Activated CD4-positive, alpha-beta T cell treated with anti-CD3 and anti-CD28 coated beads, Interleukin-2, amount 50 U/mL, for 16 hours (primary cell): ENCODE measurements around the gene MACO1.
"Not testable (repeated sequence)": the region's sequence is repeated elsewhere in the genome, so short reads cannot be mapped to it uniquely, and the experiment has no call there.

Source experiments
- DNase-seq: peaks from one replicate; pipeline ENCODE4 v3.0.0-alpha.2; 2020

Gene MACO1

DNA sequence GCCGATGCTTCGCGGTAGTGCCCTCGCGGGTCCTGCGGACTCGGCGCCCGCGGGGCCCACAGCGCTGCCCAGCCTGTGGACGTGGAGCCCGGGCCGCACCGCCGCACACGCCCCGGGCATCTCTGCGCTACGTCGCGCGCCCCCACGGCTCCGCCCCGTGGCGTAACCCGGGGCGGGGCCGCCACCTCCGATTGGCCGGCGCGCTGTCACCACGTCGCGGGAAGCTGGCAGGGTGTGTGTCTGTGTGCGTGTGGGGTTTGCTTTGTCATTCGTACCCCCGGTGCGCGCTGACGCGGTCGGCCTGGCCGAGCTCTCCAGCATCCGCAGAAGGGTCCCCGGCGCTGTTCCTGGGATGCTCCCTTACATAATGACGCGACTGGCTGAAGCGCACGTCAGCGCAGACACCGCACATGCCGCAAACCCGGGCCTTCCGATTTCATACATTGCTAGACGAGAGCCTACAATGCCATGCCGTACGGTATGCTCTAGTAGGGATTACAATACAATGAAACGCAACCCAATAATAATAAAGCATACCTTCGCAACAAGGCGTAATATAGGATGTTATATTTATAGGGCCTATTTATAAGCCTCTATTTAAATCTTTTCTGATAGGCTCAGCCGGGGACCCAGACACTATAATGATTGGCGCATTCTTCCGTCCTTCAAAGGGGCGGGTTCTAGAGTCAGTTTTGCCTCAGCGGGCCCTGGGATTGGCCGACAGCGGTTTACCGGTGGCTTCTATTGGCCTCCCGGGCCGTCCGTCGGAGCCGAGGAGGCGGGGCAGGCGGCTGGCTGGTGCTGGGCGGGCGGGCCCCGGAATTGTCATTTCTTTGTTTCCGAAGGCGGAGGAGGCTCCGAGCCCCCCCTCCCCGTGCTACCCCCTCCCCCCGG lies at the start of gene MACO1:
TSS of gene MACO1 (plus strand) at position 825 of the 894 bp plus-strand sequence. CDS start 202 bp downstream, outside the sequence.
- peak; percentile 97 for DNase-seq

- not testable (repeated sequence) for DNase-seq
Measured at GRCh38 chr1:25382543-25382942, 48.2 kb upstream of the MACO1 start.

- DNase-seq: not testable (repeated sequence)
Measured at GRCh38 chr1:25383090-25383489, 47.6 kb upstream of the MACO1 start.

DNA sequence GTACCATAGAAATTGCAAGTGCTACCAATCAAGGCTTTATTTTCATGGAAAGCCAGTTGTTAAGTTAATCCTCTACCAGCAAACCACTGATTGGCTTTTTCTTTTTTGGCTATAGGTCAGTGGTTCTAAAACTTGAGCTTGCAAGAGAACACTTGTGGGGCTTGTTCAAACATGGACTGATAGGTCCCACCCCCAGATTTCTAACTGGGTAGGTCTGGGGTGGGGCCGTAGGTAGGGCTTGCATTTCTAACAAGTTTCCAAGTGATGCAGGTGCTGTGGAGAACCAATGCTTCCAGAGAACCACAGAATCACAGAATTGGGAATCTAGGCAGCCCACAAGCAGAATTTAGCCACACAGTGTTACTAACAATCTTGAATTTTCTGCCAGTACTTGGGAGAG lies 46.8 kb upstream of the MACO1 start:
- DNase-seq: not testable (repeated sequence)

GRCh38 chr1:25387096-25387495 lies 43.6 kb upstream of the MACO1 start:
- not testable (repeated sequence) for DNase-seq

- DNase-seq: not testable (repeated sequence)
Measured at GRCh38 chr1:25388691-25389090, 42.0 kb upstream of the MACO1 start.

- not testable (repeated sequence) for DNase-seq
Measured at GRCh38 chr1:25389721-25390120, 41.0 kb upstream of the MACO1 start.

- no peak for DNase-seq
Measured at GRCh38 chr1:25392841-25393240, 37.9 kb upstream of the MACO1 start.

DNA sequence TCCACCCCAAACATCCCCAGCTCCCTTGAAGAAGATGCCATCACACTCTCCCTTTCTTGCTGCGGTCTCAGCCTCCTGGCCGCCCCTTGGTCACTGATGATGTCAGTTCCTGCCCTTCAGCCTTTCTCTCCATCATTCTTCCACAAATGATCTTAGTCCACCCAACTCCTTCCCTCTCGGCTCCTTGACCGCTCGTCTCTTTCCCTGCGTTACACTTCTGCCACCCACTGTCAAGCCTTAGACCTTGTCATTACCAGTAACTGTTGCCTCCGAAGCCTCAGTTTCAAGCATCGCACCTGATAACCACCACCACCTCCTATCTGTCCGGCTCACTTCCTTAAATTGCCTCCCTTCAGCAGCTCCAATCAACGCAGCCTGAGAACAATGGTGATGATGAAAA lies 33.1 kb upstream of the MACO1 start:
- DNase-seq: not testable (repeated sequence)

DNA sequence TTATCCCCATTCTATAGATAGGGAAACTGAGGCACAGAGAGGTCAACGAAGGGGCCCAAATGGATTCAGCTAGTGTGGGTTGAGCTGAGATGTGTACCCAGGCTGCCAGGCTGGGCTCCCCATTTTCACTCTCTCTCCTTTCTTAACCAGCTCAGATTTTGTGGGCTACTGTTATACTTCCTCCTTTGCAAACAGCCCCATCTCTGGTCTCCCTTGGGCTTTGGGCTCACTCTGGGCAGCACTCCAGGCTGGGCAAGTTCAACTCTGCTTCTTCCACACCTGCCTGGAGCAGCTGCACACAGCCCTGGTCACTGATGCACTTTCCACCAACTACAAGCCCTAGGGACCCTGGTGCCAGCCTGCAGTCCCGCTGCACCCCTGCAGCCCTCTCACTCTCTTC lies 32.6 kb upstream of the MACO1 start:
- not testable (repeated sequence) for DNase-seq

- not testable (repeated sequence) for DNase-seq
Measured at GRCh38 chr1:25402947-25403803, 27.5 kb upstream of the MACO1 start.

DNA sequence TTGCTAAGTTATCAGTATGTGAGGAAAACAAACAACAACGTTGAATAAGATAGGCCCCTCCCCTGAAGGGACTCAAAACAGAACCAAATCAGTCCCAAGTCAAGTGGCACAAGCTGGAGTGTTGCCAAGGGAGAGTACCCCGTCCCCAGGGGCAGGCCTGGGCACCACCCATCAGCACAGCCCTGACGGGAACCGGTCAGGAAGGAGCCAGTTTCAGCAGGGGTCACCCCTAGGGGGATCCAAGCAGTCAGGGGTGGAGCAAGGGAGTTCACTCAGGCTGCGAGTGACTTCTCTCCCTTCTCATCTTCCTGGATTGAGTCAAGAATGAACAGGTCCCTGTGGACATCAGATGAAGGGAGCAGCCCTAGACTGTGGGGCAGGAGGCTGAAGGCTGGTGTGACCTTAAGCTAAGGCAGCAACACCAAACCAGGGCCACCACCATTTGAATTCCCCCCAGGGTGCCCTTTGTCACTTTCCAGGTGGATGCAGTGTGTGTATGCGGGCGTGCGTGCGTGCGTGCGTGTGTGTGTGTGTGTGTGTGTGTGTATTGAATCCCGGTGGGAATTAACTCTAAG lies 24.9 kb upstream of the MACO1 start:
- not testable (repeated sequence) for DNase-seq

GRCh38 chr1:25409641-25410427 lies 20.9 kb upstream of the MACO1 start:
- not testable (repeated sequence) for DNase-seq

DNA sequence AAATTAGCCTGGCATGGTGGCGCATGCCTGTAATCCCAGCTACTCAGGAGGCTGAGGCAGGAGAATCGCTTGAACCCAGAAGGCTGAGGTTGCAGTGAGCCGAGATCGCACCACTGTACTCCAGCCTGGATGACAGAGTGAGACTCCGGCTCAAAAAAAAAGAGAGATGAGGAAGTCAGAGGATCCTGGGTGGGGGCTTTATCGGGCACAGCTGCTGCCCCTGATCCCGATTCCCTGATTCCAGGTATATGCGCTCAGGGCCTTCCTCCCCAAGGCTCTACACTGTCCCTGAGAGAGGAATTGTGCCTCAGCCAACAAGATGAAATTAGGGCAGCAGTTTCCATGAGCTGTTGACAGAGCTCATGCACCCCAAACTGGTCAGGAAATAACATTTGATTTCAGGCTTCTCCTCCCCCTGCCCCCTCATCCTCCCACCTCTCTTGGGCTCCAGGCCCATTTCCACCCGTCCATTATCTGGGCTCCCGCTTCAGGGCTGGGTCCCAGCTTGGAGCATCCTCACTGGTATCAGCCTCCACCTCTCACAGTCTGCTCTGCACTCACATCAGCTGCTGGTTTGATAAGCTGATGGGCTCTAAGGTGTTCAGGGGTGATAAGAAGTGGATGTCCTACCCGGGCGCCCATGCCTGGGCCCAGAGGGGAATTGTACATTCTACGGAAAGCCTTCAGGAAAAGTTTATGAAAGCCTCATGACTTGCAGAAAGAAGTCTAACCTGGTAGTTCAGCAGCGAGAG lies 17.6 kb upstream of the MACO1 start:
- DNase-seq: not testable (repeated sequence)

GRCh38 chr1:25414157-25414556 lies 16.5 kb upstream of the MACO1 start:
- DNase-seq: not testable (repeated sequence)

DNA sequence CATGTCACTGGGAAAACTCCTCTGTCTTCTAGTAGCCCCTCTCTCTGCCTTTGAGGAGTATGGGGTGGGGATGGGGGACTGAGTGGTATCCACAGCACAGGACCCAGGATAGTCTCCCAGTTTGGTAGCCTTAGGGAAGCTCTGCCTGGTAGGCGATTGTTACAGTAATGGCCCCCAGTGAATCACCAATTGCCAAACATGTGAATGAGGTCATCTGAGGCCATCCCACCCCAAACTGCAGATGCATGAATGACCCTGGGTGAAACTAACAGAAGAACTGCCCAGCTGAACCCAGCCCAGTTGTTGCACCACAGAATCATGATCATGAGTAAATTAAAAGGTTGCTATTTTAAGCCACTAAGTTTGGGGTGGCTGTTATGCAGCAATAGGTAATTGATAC lies 16.1 kb upstream of the MACO1 start:
- not testable (repeated sequence) for DNase-seq

- DNase-seq: not testable (repeated sequence)
Measured at GRCh38 chr1:25417280-25417679, 13.4 kb upstream of the MACO1 start.

GRCh38 chr1:25419339-25419738 lies 11.4 kb upstream of the MACO1 start:
- not testable (repeated sequence) for DNase-seq

DNA sequence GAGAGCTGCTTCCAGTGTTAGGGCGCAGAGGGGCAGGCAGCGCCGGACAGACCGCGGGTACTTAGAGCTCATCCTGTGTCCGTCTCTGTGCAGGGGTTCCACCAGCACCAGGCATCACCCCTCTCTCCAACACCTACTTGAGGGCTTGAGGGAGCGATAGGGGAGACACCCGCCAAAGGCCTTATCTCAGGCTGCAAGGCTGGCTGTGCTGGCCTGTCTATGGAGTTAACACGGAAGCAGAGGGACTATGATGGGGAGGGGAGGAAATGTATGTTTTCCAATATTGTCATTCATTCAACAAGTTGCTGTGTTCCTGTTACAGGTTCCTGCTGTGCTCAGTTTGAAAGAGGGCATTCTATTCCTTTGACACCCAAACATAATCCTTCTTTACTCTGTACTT lies 10.0 kb upstream of the MACO1 start, which contains the start of gene RHCE:
TSS of gene RHCE (minus strand) at position 111 of the 400 bp plus-strand sequence. CDS start at position 72, 39 bp downstream.
- not testable (repeated sequence) for DNase-seq

DNA sequence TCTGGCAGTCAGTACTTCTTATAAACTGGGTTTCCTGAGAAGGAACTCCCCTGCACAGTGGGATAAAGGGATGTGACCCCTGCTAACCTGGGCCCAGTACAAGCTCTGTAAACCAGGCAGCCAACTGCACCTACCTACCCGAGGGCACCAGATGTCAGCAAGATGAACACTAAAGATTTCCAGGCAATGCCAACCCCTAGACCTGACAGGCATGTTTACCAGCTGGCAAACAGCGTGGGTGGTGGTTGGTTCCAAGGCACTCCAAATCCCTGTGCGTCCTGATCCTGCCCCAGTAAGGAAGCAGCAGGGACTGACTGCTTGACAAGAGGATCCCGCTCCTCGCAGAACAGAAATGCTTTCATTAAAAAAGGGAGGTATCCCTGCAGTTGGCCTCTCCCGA lies 7.5 kb upstream of the MACO1 start:
- not testable (repeated sequence) for DNase-seq
